ENCODE measurements around the gene CREB3L2. TPM values are rescaled to one million over a fixed set of nuclear protein-coding genes. Genes with fewer than 3 reads are reported as not detected.

CREB3L2 gene
- total and polyA plus RNA-seq, 2 donors: 3.4 to 6.6 TPM

- H3K27ac ChIP-seq (ENCODE audit: low read depth in 1 of 2, low read length in 1 of 2): no peak overlapping the region
- peaks cover 3 to 4% of the 10 kb centered on the region in 2 donors for H3K36me3 ChIP-seq (ENCODE audit: control insufficient read depth in 2 of 2, insufficient read depth in 2 of 2, low read length in 1 of 2)
- no peak for DNase-seq (ENCODE audit: low read depth in 6 of 9, low spot score in 9 of 9)
- H3K4me1 ChIP-seq (ENCODE audit: control insufficient read depth in 2 of 2, insufficient read depth in 2 of 2, low read length in 2 of 2): peaks cover 4 to 7% of the 10 kb centered on the region in 2 donors
- H3K4me3 ChIP-seq (ENCODE audit: low read length in 2 of 2): no peak overlapping the region
- no peaks in the 10 kb centered on the region for H3K9me3 ChIP-seq (ENCODE audit: control insufficient read depth in 2 of 2, insufficient read depth in 1 of 2, low read length in 1 of 2)
- WGBS: 98% methylated on average over 4 of the region's 4 CpGs
- no peaks in the 10 kb centered on the region for H3K27me3 ChIP-seq (ENCODE audit: control insufficient read depth in 2 of 2, insufficient read depth in 1 of 2, low read length in 1 of 2)
Measured at GRCh38 chr7:137900137-137900536, 101.7 kb downstream of the CREB3L2 start.

- peaks cover 0 to 4% of the 10 kb centered on the region in 2 donors for H3K36me3 ChIP-seq (ENCODE audit: control insufficient read depth in 2 of 2, insufficient read depth in 2 of 2, low read length in 1 of 2)
- no peaks in the 10 kb centered on the region for H3K27me3 ChIP-seq (ENCODE audit: control insufficient read depth in 2 of 2, insufficient read depth in 1 of 2, low read length in 1 of 2)
- H3K9me3 ChIP-seq (ENCODE audit: control insufficient read depth in 2 of 2, insufficient read depth in 1 of 2, low read length in 1 of 2): no peaks in the 10 kb centered on the region
- peak; percentile 55 to 90 (median 78) for DNase-seq (ENCODE audit: low read depth in 6 of 9, low spot score in 9 of 9)
- peaks cover 4 to 7% of the 10 kb centered on the region in 2 donors for H3K4me1 ChIP-seq (ENCODE audit: control insufficient read depth in 2 of 2, insufficient read depth in 2 of 2, low read length in 2 of 2)
- 3% methylated on average over 14 of the region's 14 CpGs for WGBS
- H3K4me3 ChIP-seq (ENCODE audit: low read length in 2 of 2): peak overlapping the region; percentile 44 to 46
- H3K27ac ChIP-seq (ENCODE audit: low read depth in 1 of 2, low read length in 1 of 2): peak overlapping the region in 1 of 2 donors; percentile 53
Measured at GRCh38 chr7:137898839-137899721, 102.8 kb downstream of the CREB3L2 start.

GRCh38 chr7:137895301-137896221 is 106.3 kb downstream of the CREB3L2 start:
- Histone ChIP-seq H3K27ac (ENCODE audit: low read depth in 1 of 2, low read length in 1 of 2) (no peak overlapping the region), H3K9me3 (ENCODE audit: control insufficient read depth in 2 of 2, insufficient read depth in 1 of 2, low read length in 1 of 2) (no peaks in the 10 kb centered on the region), H3K36me3 (ENCODE audit: control insufficient read depth in 2 of 2, insufficient read depth in 2 of 2, low read length in 1 of 2) (no peaks in the 10 kb centered on the region), H3K4me3 (ENCODE audit: low read length in 2 of 2) (no peak overlapping the region), H3K4me1 (ENCODE audit: control insufficient read depth in 2 of 2, insufficient read depth in 2 of 2, low read length in 2 of 2) (peaks cover 4 to 7% of the 10 kb centered on the region in 2 donors), H3K27me3 (ENCODE audit: control insufficient read depth in 2 of 2, insufficient read depth in 1 of 2, low read length in 1 of 2) (no peaks in the 10 kb centered on the region)
- WGBS: 95% methylated on average over 8 of the region's 8 CpGs
- DNase-seq (ENCODE audit: low read depth in 6 of 9, low spot score in 9 of 9): no peak

- Histone ChIP-seq H3K36me3 (ENCODE audit: control insufficient read depth in 2 of 2, insufficient read depth in 2 of 2, low read length in 1 of 2) (peaks cover 0 to 3% of the 10 kb centered on the region in 2 donors), H3K9me3 (ENCODE audit: control insufficient read depth in 2 of 2, insufficient read depth in 1 of 2, low read length in 1 of 2) (no peaks in the 10 kb centered on the region)
Measured at GRCh38 chr7:137893143-137893742, 108.6 kb downstream of the CREB3L2 start.

GRCh38 chr7:137891016-137891655 is 110.8 kb downstream of the CREB3L2 start:
- 95% methylated on average over 4 of the region's 4 CpGs for WGBS
- Histone ChIP-seq H3K36me3 (ENCODE audit: control insufficient read depth in 2 of 2, insufficient read depth in 2 of 2, low read length in 1 of 2) (peaks cover 0 to 3% of the 10 kb centered on the region in 2 donors), H3K27ac (ENCODE audit: low read depth in 1 of 2, low read length in 1 of 2) (no peak overlapping the region)

More at GRCh38 chr7:137893143-137893742, 108.6 kb downstream of the CREB3L2 start:
- Histone ChIP-seq H3K27me3 (ENCODE audit: control insufficient read depth in 2 of 2, insufficient read depth in 1 of 2, low read length in 1 of 2) (no peaks in the 10 kb centered on the region), H3K27ac (ENCODE audit: low read depth in 1 of 2, low read length in 1 of 2) (no peak overlapping the region), H3K4me3 (ENCODE audit: low read length in 2 of 2) (no peak overlapping the region), H3K4me1 (ENCODE audit: control insufficient read depth in 2 of 2, insufficient read depth in 2 of 2, low read length in 2 of 2) (no peaks in the 10 kb centered on the region)
- DNase-seq (ENCODE audit: low read depth in 6 of 9, low spot score in 9 of 9): no peak

GRCh38 chr7:137890449-137890921 is 111.4 kb downstream of the CREB3L2 start:
- H3K27me3 ChIP-seq (ENCODE audit: control insufficient read depth in 2 of 2, insufficient read depth in 1 of 2, low read length in 1 of 2): no peaks in the 10 kb centered on the region
- H3K9me3 ChIP-seq (ENCODE audit: control insufficient read depth in 2 of 2, insufficient read depth in 1 of 2, low read length in 1 of 2): no peaks in the 10 kb centered on the region
- H3K4me3 ChIP-seq (ENCODE audit: low read length in 2 of 2): no peak overlapping the region
- no peak overlapping the region for H3K27ac ChIP-seq (ENCODE audit: low read depth in 1 of 2, low read length in 1 of 2)
- peaks cover 0 to 3% of the 10 kb centered on the region in 2 donors for H3K36me3 ChIP-seq (ENCODE audit: control insufficient read depth in 2 of 2, insufficient read depth in 2 of 2, low read length in 1 of 2)
- peaks cover 0 to 2% of the 10 kb centered on the region in 2 donors for H3K4me1 ChIP-seq (ENCODE audit: control insufficient read depth in 2 of 2, insufficient read depth in 2 of 2, low read length in 2 of 2)
- no peak for DNase-seq (ENCODE audit: low read depth in 6 of 9, low spot score in 9 of 9)
- 60% methylated on average over 3 of the region's 3 CpGs for WGBS

More at GRCh38 chr7:137891016-137891655, 110.8 kb downstream of the CREB3L2 start:
- no peaks in the 10 kb centered on the region for H3K9me3 ChIP-seq (ENCODE audit: control insufficient read depth in 2 of 2, insufficient read depth in 1 of 2, low read length in 1 of 2)
- peaks cover 0 to 2% of the 10 kb centered on the region in 2 donors for H3K4me1 ChIP-seq (ENCODE audit: control insufficient read depth in 2 of 2, insufficient read depth in 2 of 2, low read length in 2 of 2)
- no peak for DNase-seq (ENCODE audit: low read depth in 6 of 9, low spot score in 9 of 9)
- no peak overlapping the region for H3K4me3 ChIP-seq (ENCODE audit: low read length in 2 of 2)
- H3K27me3 ChIP-seq (ENCODE audit: control insufficient read depth in 2 of 2, insufficient read depth in 1 of 2, low read length in 1 of 2): no peaks in the 10 kb centered on the region

GRCh38 chr7:137888241-137888640 is 113.6 kb downstream of the CREB3L2 start:
- H3K36me3 ChIP-seq (ENCODE audit: control insufficient read depth in 2 of 2, insufficient read depth in 2 of 2, low read length in 1 of 2): peaks cover 5 to 7% of the 10 kb centered on the region in 2 donors

GRCh38 chr7:137886746-137887145 is 115.1 kb downstream of the CREB3L2 start:
- Histone ChIP-seq H3K9me3 (ENCODE audit: control insufficient read depth in 2 of 2, insufficient read depth in 1 of 2, low read length in 1 of 2) (no peaks in the 10 kb centered on the region), H3K27ac (ENCODE audit: low read depth in 1 of 2, low read length in 1 of 2) (no peak overlapping the region), H3K4me1 (ENCODE audit: control insufficient read depth in 2 of 2, insufficient read depth in 2 of 2, low read length in 2 of 2) (peaks cover 0 to 2% of the 10 kb centered on the region in 2 donors), H3K27me3 (ENCODE audit: control insufficient read depth in 2 of 2, insufficient read depth in 1 of 2, low read length in 1 of 2) (no peaks in the 10 kb centered on the region), H3K36me3 (ENCODE audit: control insufficient read depth in 2 of 2, insufficient read depth in 2 of 2, low read length in 1 of 2) (peaks cover 12 to 17% of the 10 kb centered on the region in 2 donors), H3K4me3 (ENCODE audit: low read length in 2 of 2) (no peak overlapping the region)
- DNase-seq (ENCODE audit: low read depth in 6 of 9, low spot score in 9 of 9): no peak
- 91% methylated on average over 2 of the region's 2 CpGs for WGBS

More at GRCh38 chr7:137888241-137888640, 113.6 kb downstream of the CREB3L2 start:
- DNase-seq (ENCODE audit: low read depth in 6 of 9, low spot score in 9 of 9): no peak
- H3K27me3 ChIP-seq (ENCODE audit: control insufficient read depth in 2 of 2, insufficient read depth in 1 of 2, low read length in 1 of 2): no peaks in the 10 kb centered on the region
- H3K27ac ChIP-seq (ENCODE audit: low read depth in 1 of 2, low read length in 1 of 2): no peak overlapping the region
- H3K9me3 ChIP-seq (ENCODE audit: control insufficient read depth in 2 of 2, insufficient read depth in 1 of 2, low read length in 1 of 2): no peaks in the 10 kb centered on the region
- peaks cover 0 to 2% of the 10 kb centered on the region in 2 donors for H3K4me1 ChIP-seq (ENCODE audit: control insufficient read depth in 2 of 2, insufficient read depth in 2 of 2, low read length in 2 of 2)
- 96% methylated on average over 2 of the region's 2 CpGs for WGBS
- no peak overlapping the region for H3K4me3 ChIP-seq (ENCODE audit: low read length in 2 of 2)

Data from thymus (tissue), 11 donors.